ENCODE data around the gene RBBP8NL. TPM values are rescaled to one million over a fixed set of nuclear protein-coding genes. Genes with fewer than 3 reads are reported as not detected.

The RBBP8NL gene
- total RNA-seq, 6 experiments from 2014 or later = not detected

DNA sequence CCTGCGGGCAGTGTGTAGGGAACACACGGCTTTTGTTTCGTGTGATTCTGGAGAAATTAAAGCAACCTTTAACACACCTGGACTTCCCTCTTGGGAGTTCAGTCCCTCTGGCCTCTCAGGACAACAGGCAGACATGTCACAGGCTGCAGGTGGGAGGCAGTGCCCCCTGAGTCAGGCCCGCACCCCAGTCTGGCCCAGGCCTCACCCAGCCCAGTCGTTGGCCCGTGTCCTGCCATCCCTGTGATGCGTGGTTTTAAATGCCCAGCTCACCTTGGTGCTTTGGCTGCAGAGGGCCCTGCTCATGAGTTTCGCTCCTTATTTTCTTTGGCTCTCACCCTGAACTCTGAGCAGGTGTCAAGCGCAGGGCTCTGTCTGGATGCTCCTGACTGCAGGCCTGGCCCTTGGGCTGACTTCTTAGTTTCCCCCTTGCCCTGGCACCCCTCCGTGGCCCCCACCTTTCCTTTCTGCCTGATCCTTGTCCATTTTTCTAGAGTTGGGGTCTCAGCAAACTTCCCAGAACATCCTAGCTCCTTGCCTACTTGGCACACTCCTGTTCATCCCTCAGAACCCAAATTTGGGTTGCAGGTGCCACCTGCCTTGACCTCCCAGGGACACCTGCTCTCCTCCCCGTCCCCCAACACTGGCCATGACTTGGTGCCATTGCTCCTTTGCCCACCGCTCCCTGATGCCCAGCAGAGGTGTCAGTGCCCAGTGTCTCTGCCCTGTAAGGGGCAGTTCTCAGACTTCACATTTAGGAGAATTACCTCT is 18.1 kb downstream of the RBBP8NL start:
- H3K9me3 Mint-ChIP-seq = no peaks in the 10 kb centered on the region
- TF ChIP-seq, protein P1, sequence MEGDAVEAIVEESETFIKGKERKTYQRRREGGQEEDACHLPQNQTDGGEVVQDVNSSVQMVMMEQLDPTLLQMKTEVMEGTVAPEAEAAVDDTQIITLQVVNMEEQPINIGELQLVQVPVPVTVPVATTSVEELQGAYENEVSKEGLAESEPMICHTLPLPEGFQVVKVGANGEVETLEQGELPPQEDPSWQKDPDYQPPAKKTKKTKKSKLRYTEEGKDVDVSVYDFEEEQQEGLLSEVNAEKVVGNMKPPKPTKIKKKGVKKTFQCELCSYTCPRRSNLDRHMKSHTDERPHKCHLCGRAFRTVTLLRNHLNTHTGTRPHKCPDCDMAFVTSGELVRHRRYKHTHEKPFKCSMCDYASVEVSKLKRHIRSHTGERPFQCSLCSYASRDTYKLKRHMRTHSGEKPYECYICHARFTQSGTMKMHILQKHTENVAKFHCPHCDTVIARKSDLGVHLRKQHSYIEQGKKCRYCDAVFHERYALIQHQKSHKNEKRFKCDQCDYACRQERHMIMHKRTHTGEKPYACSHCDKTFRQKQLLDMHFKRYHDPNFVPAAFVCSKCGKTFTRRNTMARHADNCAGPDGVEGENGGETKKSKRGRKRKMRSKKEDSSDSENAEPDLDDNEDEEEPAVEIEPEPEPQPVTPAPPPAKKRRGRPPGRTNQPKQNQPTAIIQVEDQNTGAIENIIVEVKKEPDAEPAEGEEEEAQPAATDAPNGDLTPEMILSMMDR (IDR thresholded peaks at IDR 0.05) = no peak
- H3K4me1 Mint-ChIP-seq (ENCODE audit: low read depth) = peaks cover 11% of the 10 kb centered on the region
- no peak overlapping the region for H3K27ac Mint-ChIP-seq
- H3K4me3 Mint-ChIP-seq = no peak overlapping the region
- H3K27me3 Mint-ChIP-seq (ENCODE audit: insufficient read depth) = peaks cover 2% of the 10 kb centered on the region
- DNase-seq = no peak
- H3K36me3 Mint-ChIP-seq (ENCODE audit: low read depth) = no peaks in the 10 kb centered on the region

DNA sequence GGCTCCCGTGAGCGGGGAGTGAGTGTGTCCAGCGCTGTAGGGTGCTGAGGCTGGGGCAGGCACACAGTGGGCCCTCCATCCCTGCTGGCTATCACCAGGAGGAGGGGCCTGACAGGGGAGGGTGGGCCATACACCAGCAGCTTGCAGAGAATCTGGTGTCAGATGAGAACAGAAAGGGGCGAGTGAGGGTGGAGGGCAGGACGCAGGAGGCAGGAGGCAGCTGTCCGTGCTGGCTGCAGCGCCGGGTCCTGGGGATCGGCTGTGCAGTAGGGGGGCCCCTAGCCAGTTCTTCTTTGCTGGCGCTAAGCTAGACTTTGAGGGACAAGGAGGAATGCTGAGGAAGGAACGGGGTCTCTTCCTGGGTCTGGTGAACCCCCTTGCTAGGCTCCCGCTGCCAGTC is 18.7 kb downstream of the RBBP8NL start:
- DNase-seq = no peak

DNA sequence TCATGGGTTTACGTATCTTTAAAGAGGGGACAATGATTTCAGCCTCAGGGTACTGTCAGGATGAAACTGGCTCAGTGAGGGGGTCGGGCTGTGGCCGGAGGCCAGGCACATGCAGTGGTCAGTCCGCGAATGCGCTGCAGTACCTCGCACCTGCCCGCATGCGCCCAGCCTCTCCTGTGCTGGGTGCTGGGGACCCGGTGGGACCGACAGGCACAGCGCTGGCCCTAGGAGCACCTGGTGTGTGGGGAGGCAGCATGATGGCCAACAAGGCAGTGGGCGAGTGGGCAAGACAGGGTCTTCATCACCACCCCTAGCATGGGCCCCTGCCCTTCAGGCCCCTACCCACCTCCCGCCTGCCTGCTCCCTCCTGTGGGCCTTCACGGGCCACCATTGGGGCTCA is 19.3 kb downstream of the RBBP8NL start:
- no peaks in the 10 kb centered on the region for H3K9me3 Mint-ChIP-seq
- TF ChIP-seq, protein P1 (IDR thresholded peaks at IDR 0.05) = no peak
- no peak for DNase-seq
- H3K27me3 Mint-ChIP-seq (ENCODE audit: insufficient read depth) = peaks cover 2% of the 10 kb centered on the region
- no peak overlapping the region for H3K27ac Mint-ChIP-seq
- H3K4me3 Mint-ChIP-seq = no peak overlapping the region
- H3K36me3 Mint-ChIP-seq (ENCODE audit: low read depth) = no peaks in the 10 kb centered on the region
- H3K4me1 Mint-ChIP-seq (ENCODE audit: low read depth) = peaks cover 11% of the 10 kb centered on the region

More for the DNA sequence above, 18.7 kb downstream of the RBBP8NL start:
- H3K27ac Mint-ChIP-seq = no peak overlapping the region
- no peaks in the 10 kb centered on the region for H3K36me3 Mint-ChIP-seq (ENCODE audit: low read depth)
- TF ChIP-seq, protein P1 (IDR thresholded peaks at IDR 0.05) = no peak
- peaks cover 11% of the 10 kb centered on the region for H3K4me1 Mint-ChIP-seq (ENCODE audit: low read depth)
- peaks cover 2% of the 10 kb centered on the region for H3K27me3 Mint-ChIP-seq (ENCODE audit: insufficient read depth)
- no peaks in the 10 kb centered on the region for H3K9me3 Mint-ChIP-seq
- no peak overlapping the region for H3K4me3 Mint-ChIP-seq

DNA sequence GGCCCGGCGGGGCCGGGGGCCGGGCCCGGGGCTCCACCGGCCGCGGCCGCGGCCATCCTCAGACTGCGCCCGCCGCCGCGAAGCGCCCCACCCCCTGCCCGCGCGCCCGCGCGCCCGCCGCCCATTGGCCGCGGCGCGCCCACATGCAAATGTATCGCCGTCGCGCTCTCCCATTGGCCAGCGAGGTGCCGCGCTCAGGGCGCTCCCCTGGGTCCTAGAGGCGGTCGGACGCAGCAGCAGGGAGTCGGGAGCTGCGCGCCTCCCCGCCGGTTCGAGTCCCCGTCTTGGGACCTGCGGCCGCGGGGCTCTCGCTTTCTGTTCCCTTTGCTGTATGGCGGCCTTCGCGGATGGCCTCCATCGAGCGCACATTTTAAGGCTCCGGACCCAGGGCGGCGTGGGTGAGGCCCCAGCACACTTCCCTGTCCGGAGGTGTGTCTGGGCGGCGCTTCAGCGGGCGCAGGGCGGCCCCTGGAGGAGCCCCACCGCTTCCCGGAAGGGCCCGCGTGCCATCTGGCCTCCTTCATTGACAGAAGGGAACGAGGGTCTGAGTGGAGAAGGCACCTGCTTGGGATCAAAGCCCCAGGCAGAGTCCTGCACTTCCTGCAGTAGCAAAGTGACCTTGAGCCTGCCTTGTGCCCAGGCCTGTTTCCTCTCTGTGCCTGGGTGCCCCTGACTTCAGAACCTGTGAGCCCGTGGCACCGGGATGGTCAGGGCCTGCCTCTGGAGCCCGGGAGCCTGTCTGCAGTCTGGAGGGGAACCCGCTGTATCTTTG is 19.9 kb downstream of the RBBP8NL start, which contains the start of gene CABLES2:
Gene CABLES2, minus strand, starts transcription at position 65 of the 772 bp plus-strand sequence. Its CDS starts 9 bp downstream, at position 56.
- H3K4me1 Mint-ChIP-seq (ENCODE audit: low read depth) = peaks cover 11% of the 10 kb centered on the region
- H3K27me3 Mint-ChIP-seq (ENCODE audit: insufficient read depth) = peaks cover 2% of the 10 kb centered on the region
- no peak within 1 kb of the TSS for H3K27ac Mint-ChIP-seq
- peak within 1 kb of the TSS; percentile 81 for H3K4me3 Mint-ChIP-seq
- H3K9me3 Mint-ChIP-seq = no peaks in the 10 kb centered on the region
- TF ChIP-seq, protein P1 (IDR thresholded peaks at IDR 0.05) = peak; percentile 44
- DNase-seq = peak; percentile 88
- H3K36me3 Mint-ChIP-seq (ENCODE audit: low read depth) = no peaks in the 10 kb centered on the region

DNA sequence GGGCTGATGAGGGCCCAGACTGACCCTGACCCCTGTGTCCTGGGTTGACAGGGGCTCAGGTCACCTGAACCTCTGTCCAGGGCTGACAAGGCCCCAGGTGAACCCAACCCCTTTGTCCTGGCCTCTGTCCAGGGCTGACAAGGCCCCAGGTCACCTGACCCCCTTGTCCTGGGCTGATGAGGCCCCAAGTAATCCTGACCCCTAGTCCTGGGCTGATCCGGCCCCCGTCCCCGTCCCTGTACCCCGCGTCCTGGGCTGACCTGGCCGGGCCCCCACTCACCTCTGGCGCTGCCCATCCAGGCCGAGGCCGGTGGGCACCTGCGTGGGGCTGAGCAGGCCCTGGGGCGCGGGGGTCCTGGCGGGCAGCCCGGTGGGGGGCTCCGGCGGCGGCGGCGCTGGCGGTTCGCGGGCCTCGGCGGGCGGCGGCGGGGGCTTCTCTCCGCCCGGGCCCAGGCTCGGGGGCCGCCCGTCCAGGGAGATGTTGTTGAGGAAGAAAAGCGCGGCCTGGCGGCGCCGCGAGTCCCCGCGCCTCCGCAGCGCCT is 20.6 kb downstream of the RBBP8NL start:
- Mint-ChIP-seq H3K9me3 (no peaks in the 10 kb centered on the region), H3K27ac (no peak overlapping the region), H3K27me3 (ENCODE audit: insufficient read depth) (peaks cover 2% of the 10 kb centered on the region), H3K4me1 (ENCODE audit: low read depth) (peaks cover 11% of the 10 kb centered on the region), H3K36me3 (ENCODE audit: low read depth) (no peaks in the 10 kb centered on the region), H3K4me3 (peak overlapping the region; percentile 81)
- DNase-seq = no peak
- TF ChIP-seq, protein P1 (IDR thresholded peaks at IDR 0.05) = no peak
